ENCODE measurements around the gene IL1B. TPM values are rescaled to one million over a fixed set of nuclear protein-coding genes. Genes with fewer than 3 reads are reported as not detected.
A peak's percentile ranks its signal among the peaks of the same experiment; 100 is the strongest.

Gene IL1B
- total RNA-seq, 6 experiments from 2014 or later, result 1.3 to 7.7 (median 6.0) TPM

- Mint-ChIP-seq H3K9me3 (no peaks in the 10 kb centered on the region), H3K4me3 (no peak overlapping the region), H3K4me1 (ENCODE audit: low read depth) (peaks cover 27% of the 10 kb centered on the region), H3K27me3 (ENCODE audit: insufficient read depth) (peaks cover under 1% of the 10 kb centered on the region; the same call in 1 of the 2 replicates), H3K27ac (no peak overlapping the region), H3K36me3 (ENCODE audit: low read depth) (no peaks in the 10 kb centered on the region; the same call in 1 of the 2 replicates)
- no peak for DNase-seq
- no peak for TF ChIP-seq CTCF (IDR thresholded peaks at IDR 0.05)
Measured at GRCh38 chr2:112818094-112818902, 18.3 kb downstream of the IL1B start.

GRCh38 chr2:112817082-112817689 lies 19.4 kb downstream of the IL1B start:
- peaks cover 2% of the 10 kb centered on the region; the same call in 1 of the 2 replicates for H3K27me3 Mint-ChIP-seq (ENCODE audit: insufficient read depth)
- H3K36me3 Mint-ChIP-seq (ENCODE audit: low read depth), result no peaks in the 10 kb centered on the region; the same call in 1 of the 2 replicates
- no peak for TF ChIP-seq CTCF (IDR thresholded peaks at IDR 0.05)
- no peak overlapping the region for H3K27ac Mint-ChIP-seq
- no peak overlapping the region for H3K4me3 Mint-ChIP-seq
- no peaks in the 10 kb centered on the region for H3K9me3 Mint-ChIP-seq
- peaks cover 38% of the 10 kb centered on the region for H3K4me1 Mint-ChIP-seq (ENCODE audit: low read depth)
- no peak for DNase-seq

GRCh38 chr2:112814278-112814677 lies 22.3 kb downstream of the IL1B start:
- Mint-ChIP-seq H3K4me3 (peak overlapping the region; percentile 40; the same call in 1 of the 2 replicates), H3K27ac (peak overlapping the region; percentile 88), H3K9me3 (no peaks in the 10 kb centered on the region; the same call in 1 of the 2 replicates), H3K36me3 (ENCODE audit: low read depth) (no peaks in the 10 kb centered on the region; the same call in 1 of the 2 replicates), H3K27me3 (ENCODE audit: insufficient read depth) (peaks cover 2% of the 10 kb centered on the region; the same call in 1 of the 2 replicates), H3K4me1 (ENCODE audit: low read depth) (peaks cover 48% of the 10 kb centered on the region)
- peak; percentile 52 for TF ChIP-seq CTCF (IDR thresholded peaks at IDR 0.05)
- DNase-seq, result peak; percentile 47

GRCh38 chr2:112813280-112813966 lies 23.2 kb downstream of the IL1B start:
- H3K36me3 Mint-ChIP-seq (ENCODE audit: low read depth), result no peaks in the 10 kb centered on the region; the same call in 1 of the 2 replicates
- peak overlapping the region; percentile 47; the same call in 1 of the 2 replicates for H3K4me3 Mint-ChIP-seq
- peaks cover 48% of the 10 kb centered on the region for H3K4me1 Mint-ChIP-seq (ENCODE audit: low read depth)
- DNase-seq, result no peak
- peak overlapping the region; percentile 90 for H3K27ac Mint-ChIP-seq
- H3K9me3 Mint-ChIP-seq, result no peaks in the 10 kb centered on the region; the same call in 1 of the 2 replicates
- H3K27me3 Mint-ChIP-seq (ENCODE audit: insufficient read depth), result peaks cover 2% of the 10 kb centered on the region; the same call in 1 of the 2 replicates
- no peak for TF ChIP-seq CTCF (IDR thresholded peaks at IDR 0.05)

Data from HFFc6 (cell line).